NCI-H345 treated with DMSO at 0.1 percent for 48 hours (cell line): ENCODE results near the gene LPCAT2.

ENCODE experiments used
- DNase-seq: peaks from one replicate; lab custom pipeline; 2025; ENCODE audit not compliant: unreplicated experiment; lab: John Stamatoyannopoulos, UW

The LPCAT2 gene

DNA sequence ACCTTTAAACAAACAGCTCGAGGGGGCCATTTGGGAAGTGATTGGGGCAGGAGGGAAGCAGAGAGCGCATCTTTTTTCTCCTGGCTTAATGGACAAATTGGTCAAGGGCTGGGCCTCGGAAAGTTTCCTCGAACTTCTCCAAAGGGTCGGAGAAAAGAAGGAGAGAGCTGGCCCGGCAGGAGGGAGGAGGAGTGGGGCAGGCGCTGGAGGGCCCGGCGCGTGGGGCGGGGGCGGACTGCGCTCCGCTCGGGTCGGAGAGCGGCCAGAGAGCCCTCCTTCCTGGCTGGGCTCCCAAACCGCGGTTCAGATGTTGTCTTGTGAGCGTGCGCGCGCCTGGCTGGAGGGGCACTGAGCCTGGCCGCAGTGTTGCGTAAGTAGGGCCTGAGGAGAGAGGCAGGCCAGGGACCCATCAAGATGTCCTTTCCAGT, 28.6 kb upstream of the LPCAT2 start:
- DNase-seq = no peak

DNA sequence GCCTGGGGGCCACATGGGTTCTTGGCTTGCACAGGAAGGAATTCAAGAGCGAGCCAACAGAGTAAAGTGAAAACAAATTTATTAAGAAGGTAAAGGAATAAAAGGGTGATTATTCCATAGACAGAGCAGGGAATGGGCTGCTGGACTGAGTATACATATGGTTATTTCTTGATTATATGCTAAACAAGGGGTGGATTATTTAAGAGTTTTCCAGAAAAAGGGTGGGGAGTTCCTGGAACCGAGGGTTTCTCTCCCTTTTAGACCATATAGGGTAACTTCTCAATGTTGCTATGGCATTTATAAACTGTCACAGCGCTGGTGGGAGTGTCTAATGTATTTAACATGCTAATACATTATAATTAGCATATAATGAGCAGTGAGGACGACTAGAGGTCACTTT, 27.8 kb upstream of the LPCAT2 start:
- DNase-seq = no peak

DNA sequence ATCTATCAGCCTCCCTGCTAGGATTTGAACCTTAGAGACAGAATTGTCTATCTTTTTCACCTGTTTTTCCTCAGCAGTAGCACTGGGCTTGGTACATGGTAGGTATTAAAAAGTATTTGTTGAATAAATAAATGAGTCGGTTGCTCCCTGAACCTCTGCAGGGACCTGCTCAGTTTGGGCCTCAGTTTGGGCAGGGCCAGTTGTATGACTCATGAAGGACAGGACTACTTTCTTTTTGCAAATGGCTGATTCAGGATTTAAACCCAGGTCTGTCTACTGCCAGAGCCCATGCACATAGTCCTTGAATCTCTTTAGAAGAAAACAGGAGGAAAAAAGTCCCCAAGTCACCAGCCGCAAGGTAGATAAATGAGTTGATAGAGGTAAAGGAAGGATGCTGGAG, 26.8 kb upstream of the LPCAT2 start:
- DNase-seq = no peak

DNA sequence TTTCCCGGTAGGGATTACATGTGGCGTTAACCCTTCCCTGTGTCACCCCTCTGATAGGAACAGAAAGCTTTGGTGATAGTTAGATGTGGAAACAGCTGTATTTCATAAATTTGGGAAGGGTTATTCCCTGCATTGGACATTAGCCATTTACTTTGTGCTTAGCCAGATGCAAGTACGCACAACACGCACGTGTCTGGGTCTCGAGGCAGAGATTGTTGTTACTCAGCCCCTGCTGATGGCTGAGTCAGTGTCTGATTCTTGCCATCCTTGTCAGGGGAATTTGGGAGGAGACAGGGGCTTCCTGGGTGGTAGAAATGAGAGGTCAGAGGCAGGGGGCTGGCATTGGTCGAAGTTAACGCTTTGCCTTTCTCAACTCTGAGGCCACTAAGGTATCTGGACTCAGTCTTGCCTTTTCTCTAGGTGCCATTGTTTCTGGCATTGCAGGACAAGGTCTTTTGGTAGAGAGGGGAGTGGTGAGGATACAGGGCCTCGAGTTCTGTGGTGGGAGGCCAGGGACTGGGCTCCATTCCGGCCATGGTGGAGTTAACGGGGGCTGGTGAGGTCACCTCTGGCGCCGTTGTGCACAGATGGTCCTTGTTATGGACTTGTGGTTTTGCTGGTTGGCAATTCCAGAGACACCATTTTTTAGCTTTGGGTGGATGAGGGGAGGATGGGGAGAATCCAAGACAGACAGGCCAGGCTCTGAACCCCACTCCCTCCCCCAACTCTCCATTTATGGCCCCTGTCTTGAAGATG, 21.6 kb upstream of the LPCAT2 start:
- DNase-seq = no peak

DNA sequence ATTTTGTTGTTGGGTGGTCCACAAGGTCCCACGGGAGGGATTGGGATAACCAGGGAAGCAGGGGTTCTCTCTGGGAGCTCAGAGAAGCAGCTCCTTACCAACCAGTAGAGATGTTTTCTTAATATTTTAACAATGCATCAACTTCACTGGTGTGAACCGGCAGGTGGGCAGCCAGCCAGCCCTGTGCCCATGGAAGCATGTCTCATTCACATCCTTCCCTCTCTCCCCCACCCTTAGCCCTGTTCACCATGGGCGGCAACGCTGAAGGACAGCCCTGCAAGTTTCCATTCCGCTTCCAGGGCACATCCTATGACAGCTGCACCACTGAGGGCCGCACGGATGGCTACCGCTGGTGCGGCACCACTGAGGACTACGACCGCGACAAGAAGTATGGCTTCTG, 20.6 kb upstream of the LPCAT2 start:
- DNase-seq = no peak

DNA sequence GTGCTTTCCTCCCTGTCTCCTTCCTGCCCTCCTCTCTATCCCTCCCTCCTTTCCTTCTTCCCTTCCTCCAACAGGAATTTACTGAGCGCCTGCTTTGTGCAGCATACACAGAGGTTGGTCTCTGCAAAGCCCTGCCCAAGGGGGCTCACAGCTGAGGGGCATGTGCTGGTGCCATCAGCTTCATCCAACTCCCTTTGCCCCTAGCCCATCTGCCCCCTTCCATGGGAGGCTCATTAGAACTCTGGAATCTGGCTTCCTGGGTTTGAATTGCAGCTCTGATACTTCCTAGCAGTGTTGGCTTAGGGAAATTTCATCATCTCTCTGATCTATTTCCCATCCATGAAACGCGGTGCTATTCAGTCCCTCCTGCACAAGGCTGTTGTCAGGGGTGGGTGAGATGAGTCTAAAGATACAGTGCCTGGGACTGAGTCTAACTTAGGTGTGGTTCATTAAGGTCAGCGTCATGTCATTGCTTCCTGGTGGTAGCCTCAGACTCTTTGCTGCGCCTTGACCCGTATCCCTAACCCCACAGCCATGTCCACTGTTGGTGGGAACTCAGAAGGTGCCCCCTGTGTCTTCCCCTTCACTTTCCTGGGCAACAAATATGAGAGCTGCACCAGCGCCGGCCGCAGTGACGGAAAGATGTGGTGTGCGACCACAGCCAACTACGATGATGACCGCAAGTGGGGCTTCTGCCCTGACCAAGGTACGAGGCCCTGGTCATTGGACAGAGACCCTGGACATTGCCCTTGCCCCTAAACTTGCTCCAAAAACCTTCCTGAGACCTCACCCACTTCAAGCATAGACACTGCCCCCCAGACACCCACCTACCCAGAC, 19.5 kb upstream of the LPCAT2 start:
- DNase-seq = no peak

DNA sequence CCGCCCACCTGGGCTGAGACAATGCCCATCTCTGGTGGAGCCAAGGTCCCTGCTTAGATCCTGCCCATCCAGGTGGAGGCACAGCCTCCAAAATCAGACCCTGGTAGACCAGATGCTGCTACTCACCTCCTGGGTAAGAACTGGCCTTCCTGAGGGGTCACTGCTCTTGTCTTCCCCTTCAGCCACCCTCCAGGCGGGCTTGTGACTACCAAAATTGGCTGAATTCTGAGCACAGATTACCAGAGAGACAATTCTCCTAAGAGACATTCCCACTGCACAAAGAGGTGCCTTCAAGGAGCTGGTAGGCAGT, 19.0 kb upstream of the LPCAT2 start:
- no peak for DNase-seq

DNA sequence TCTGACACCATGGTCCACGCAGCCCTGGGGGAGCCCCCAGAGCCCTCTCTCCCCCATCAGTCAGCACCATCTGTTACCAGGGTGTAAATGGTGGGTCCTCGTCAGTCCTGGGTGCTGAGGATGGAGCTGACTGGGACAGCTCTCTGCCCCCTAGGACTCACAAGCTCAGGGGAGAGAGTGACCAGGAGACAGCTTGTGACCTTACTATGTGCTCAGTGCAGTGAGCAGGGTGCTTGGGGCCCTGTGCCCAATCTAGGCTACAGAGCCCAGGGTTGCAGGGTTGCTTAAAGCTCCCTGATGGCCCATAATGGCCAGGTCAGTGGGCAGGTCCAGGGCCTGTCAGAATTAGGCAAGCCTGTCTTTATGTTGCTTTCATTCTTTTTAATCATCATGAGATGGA, 18.6 kb upstream of the LPCAT2 start:
- no peak for DNase-seq

DNA sequence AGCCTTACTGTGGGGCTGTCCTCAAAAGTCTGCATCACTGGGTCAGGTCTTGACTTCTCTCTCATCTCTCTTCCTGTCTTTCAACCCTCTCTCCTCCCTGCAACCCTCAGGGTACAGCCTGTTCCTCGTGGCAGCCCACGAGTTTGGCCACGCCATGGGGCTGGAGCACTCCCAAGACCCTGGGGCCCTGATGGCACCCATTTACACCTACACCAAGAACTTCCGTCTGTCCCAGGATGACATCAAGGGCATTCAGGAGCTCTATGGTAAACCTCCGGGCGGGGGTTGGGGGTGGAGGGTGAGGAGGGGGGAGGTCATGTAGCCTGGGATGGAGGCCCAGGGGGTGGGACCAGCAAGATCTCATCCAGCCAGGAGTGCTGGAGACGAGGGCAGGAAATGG, 17.2 kb upstream of the LPCAT2 start:
- no peak for DNase-seq

DNA sequence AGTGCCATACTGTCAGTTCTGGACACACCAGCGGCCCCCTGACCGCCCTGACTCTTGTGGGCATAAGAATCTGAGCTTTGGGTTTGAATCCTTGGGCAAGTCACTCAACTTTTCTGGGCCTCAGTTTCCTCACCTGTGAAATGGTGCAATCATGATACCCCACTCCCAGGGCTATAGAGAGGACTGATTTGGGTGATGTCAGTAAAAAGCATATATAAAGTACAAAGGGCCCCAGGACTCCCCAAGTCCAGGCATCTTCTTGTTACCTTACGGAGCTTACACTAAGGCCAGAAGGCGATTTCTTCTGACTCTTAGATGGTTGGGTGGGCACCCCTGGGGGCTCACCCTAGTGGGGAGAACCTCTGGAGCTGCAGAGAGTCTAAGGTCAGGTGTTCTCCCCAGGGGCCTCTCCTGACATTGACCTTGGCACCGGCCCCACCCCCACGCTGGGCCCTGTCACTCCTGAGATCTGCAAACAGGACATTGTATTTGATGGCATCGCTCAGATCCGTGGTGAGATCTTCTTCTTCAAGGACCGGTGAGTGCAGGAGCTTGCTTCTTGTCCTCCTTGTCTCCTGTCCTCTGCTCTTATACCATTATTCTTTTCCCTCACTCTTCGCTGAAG, 16.0 kb upstream of the LPCAT2 start:
- DNase-seq = no peak

DNA sequence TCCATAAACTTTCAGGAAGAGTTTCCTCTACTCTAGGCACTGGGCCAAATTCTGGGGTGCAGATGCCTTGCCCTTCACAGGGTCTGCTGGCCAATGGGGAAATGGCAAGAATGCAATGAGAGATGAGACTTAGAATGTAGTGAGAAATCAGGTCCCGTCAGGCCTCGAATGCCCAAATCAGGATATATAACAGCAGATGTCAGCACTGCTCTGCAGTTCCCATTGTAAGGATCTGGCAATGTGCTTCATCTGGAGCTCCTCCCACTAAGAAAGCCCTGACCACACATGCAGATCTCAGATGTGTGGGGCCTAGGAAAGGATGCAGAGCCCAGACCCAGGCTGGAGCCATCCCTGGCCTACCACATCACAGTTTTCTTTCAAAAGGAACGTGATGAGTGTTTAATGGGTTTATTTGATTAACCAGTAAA, 13.9 kb upstream of the LPCAT2 start:
- DNase-seq = no peak

DNA sequence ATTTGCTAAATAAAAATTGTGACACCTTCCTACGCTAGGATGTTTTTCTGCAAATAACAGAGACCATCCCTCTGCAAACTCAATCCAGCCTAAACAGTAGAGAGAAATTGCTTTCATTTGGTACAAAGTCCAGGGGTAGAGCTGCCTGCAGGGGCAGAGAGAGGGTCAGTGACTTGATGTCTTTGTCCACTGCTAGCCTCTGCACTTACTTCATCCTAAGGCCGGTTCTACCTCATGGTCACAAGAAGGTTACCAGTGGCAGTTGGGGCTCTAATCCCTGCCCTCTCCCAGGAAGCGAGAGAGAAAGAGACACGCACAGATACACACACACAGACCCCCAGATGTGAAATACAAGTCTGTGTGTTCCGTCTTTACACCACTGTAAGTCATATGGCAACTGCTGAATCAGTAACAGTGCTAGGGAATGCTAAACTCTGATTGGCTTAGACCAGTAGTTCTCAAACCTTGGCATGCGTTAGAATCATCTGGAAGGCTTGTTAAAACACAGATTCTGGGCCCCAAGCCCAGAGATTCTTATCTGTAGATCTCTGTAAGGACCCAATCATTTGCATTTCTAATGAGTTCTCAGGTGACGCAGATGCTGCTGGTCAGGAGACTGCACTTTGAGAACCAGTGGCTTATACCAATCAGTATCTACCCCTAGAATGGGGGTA, 13.1 kb upstream of the LPCAT2 start:
- no peak for DNase-seq

DNA sequence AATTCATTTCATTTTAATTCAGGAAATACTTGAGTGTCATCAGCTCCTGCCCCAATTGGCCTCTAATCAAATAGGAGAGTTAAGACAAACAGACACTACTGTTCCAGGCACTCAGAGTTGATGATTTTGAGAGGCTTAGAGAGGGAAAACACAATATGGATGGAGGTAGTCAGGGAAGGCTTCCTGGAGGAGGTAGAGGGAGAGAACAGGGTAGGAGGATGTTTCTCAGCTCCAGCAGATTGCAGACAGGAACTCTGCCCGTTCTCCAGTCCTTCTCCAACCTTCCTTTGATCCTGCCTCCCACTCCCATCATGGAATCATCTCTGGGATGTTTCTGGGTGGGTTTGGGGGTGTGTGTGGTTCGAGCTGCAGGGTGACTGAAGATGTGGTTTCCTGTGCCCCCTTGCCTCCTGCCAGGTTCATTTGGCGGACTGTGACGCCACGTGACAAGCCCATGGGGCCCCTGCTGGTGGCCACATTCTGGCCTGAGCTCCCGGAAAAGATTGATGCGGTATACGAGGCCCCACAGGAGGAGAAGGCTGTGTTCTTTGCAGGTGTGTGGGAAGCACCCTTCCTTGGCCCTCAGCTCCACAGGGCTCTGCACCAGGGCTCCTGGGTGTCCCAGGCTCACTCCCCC, 12.2 kb upstream of the LPCAT2 start:
- DNase-seq = no peak

DNA sequence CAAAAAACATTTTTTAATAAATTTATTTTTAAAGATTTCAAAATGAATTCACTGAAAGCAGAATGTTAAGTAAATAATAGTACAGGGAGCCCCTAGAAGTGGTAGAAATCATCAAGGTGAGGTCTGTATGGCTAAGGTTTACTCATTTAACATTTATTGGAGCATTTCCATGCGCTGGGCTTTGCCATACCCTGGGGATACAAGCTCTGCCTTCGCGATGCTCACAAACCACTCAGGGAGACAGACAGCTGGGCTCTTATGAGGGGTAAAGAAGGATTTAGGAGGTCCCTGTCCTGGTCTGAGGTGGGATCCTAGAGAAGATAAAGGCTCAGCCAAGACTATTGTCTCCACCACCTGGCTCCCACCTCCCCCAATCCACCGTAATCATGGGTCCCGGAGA, 11.3 kb upstream of the LPCAT2 start:
- no peak for DNase-seq

DNA sequence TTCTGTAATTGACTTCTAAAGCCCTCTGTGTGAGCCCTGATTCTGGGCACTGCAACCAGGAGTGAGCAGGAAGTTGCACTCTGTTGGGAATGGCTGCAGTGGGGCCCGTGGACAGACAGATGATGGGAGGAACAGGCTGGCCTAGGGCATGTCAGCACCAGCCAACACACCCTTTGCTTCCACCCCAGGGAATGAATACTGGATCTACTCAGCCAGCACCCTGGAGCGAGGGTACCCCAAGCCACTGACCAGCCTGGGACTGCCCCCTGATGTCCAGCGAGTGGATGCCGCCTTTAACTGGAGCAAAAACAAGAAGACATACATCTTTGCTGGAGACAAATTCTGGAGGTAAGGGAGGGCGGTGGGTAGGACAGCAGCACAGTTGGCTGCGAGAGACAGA, 10.8 kb upstream of the LPCAT2 start:
- no peak for DNase-seq

DNA sequence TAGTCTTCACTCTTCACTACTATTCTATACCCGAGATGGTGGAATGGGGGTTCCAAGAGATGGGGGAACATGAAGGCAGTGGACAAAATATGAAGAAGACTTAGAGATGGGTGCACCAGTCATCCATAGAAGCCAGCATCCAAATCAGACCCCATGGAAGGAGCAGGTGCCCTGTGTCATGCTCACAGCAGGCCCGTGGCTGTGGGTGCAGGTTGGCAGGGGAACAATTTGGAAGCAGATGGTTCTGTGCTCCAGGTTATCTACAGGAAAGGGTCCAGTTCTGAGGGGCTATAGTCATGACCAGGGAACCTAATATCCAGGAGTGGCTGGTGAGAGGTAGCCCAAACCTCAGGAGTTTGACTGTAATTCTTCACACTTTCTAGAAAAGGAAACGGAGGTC, 9.6 kb upstream of the LPCAT2 start:
- no peak for DNase-seq

DNA sequence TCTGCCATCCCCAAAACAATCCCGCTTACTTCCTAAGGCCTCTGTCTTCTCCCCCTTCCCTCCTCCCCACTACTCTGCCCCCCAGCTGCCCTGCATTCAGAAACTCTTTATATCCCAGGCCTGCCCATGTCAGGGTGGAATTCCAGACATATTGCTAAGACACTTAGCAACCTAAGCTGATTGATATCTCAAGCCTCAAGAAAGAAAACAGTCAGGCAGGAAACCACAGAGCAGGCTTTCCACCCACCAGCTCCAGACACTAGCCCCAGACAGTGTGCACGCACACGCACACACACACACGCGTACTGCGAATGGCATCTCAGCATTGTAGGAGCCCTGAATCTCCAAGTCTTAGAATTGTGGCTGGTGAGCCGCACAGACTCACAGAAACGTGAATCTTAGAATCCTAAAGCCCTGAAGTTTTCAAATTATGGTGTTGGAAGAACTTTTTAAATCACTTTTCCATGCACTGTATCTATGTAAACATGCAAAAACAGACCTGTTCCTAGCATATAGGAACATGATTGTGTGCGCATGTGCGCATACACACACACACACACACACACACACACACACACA, 8.8 kb upstream of the LPCAT2 start:
- no peak for DNase-seq

DNA sequence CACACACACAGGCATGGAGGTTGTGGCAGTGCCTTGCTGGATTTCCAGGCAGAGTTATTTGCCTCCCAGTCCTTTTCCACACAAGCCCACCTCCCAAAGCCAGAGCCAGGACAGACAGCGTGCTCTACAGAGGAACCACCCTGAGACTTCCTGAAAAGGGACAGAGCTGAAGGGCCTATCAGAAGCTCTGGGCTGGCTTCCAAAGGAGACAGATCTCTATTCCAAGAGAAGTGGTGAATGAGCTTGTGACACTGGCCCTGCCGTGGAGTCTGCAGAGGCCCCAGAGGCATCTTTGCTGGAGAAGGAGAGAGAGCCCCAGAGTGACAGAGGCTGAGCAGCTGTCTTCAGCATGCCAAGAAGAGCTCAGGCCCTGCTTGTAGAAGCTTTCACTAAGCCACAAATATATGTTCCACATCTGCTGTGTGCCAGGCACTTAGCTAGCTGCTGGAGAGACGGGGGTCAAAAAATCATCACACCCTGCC, 8.3 kb upstream of the LPCAT2 start:
- no peak for DNase-seq

DNA sequence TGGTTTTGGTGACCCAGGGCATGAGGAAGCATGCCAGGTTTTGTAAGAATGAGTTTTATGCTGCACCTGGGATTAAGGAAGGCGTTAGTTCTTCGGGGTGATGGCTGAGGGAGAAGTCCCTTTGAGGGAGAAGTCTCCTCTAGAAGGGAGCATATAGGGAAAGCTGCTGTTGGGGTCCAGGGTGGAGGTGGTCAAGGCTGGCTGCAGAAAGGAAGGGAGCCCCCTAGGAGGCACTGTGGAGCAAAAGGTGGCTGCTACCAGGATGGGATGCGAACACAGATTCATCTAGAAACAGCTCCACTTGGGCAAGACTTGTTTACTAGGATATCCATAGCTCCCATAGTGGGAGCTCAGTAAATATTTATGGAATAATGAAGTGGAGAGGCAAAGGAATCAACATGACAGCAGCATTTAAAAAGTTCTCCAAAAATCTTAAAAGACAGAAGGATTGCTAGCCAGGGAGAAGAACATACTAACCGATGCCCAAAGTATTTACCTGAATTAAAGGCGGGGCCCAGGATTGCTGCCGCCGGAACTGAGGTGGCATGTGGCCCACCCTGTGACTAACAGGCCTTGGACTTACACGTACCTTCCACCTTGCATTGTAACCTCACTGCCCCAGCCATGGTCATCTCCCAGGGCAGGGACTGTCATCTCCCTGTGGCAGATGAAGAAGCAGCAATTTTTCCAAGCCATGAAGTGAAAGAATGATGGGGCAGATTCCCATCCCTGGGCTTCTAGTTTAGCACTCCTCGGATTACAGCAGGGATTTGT, 7.1 kb upstream of the LPCAT2 start:
- no peak for DNase-seq

DNA sequence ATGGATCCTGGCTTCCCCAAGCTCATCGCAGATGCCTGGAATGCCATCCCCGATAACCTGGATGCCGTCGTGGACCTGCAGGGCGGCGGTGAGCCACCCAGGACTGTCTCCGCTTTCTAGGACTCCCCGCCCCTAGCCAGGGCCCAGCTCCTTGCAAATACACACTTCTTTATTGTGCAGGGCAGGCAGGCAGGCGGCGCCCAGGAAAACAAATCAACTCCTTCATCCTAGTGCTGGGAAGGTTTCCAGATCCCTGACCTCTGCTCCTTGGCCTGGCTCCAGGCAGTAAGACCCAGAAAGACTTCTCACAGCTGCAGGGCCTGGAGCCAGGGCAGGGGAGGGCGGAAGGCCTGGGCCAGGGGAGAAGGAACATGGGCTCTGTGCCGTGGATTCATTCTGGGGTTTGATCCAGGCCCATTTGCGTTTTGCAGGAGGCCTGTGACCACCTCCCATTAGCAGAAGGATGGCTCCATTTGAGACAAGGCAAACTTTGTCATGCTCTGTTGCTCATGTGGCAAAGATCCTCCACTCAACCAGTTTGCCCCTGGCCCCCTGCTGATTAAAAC, 6.0 kb upstream of the LPCAT2 start:
- DNase-seq = no peak
